GM19467 (cell line): ENCODE results near the gene PUM2.
A peak's percentile ranks its signal among the peaks of the same experiment; 100 is the strongest.
"Not testable (repeated sequence)": the region's sequence is repeated elsewhere in the genome, so short reads cannot be mapped to it uniquely, and the experiment has no call there.

Experiments used
- ATAC-seq: cut with Tn5 transposase; IDR thresholded peaks from one replicate; pipeline ENCODE4 v1.9.1; 2021; ENCODE audit warnings: mild to moderate bottlenecking, moderate library complexity; ENCODE audit not compliant: unreplicated experiment

The PUM2 gene

DNA sequence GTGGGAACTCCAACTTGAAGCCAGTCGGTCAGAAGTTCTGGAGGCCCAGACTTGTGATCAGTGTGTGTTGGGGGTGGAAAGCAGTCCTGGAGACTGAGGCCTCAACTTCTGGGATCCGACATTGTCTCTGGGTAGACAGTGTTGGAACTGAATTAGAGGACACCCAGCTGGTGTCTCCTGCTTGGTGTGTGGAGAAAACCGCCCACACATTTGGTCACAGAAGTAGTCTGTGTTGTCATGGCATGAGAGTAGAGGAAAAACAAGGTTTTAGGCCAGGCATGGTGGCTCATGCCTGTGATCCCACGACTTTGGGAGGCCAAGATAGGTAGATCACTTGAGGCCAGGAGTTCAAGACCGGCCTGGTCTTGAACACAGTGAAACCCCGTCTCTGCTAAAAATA lies 51.5 kb downstream of the PUM2 start:
- ATAC-seq = no peak

DNA sequence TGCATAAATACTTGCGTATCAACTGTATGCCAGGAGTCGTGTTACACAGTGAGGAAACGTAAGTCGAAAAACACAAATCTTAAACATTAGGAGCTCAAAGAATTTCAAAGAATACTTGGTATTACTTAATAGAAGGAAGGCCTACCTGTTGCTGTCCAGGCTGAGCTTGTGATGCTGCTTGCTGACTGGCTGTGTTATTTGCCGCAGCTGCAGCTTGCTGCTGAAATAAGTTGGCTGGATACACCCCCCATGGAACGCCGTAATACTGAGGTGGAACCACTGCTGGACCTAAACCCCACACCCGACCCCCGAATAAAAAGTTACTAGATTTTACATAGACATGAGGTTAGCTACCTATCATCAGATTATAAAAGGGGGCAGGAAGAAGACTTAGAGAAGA lies 56.4 kb downstream of the PUM2 start:
- no peak for ATAC-seq

- no peak for ATAC-seq
These were observed 57.7 kb downstream of the PUM2 start for GRCh38 chr2:20292984-20293383.

- no peak for ATAC-seq
These were observed 58.7 kb downstream of the PUM2 start for GRCh38 chr2:20291846-20292408.

GRCh38 chr2:20291106-20291564 lies 59.5 kb downstream of the PUM2 start:
- peak; percentile 66 for ATAC-seq

- ATAC-seq = no peak
These were observed 61.9 kb downstream of the PUM2 start for GRCh38 chr2:20288642-20289340.

- no peak for ATAC-seq
These were observed 67.6 kb downstream of the PUM2 start for GRCh38 chr2:20282916-20283592.

DNA sequence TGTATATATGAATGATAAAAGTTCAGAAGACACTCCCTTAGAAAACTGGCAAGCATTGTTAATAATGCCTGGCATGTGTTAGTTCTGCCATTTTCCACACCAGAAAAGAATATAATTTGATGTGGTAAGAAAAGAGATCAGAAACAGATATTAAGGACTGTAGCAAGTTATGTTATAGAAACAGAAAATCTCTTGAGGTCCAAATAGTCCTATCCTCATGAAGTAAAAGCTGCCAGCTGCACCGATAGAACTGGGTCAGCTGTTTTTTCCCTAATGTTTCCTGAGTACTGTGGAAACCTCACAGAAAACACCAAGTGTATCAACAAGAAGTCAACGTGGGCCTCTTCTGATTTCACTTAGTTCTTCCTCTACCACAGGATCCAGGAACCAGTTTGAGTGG lies 68.8 kb downstream of the PUM2 start:
- no peak for ATAC-seq

DNA sequence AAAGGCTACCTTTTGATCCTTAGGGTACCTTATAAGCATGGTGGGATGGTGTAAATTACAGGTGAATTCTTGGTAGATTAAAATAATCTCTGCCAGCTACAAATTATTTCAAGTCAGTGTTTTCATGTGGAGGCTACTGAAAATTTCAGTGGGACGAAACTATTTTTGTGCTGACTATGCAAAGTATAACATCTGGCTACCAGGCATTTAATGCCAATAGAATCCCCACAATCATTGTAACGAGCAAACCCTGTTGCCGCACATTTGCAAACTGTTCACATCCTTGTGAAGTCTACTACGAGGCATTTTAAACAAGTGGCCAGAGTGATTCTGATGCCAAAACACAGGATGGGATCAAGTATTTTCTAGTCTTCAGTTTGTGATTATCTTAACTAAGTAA lies 77.6 kb downstream of the PUM2 start:
- no peak for ATAC-seq

DNA sequence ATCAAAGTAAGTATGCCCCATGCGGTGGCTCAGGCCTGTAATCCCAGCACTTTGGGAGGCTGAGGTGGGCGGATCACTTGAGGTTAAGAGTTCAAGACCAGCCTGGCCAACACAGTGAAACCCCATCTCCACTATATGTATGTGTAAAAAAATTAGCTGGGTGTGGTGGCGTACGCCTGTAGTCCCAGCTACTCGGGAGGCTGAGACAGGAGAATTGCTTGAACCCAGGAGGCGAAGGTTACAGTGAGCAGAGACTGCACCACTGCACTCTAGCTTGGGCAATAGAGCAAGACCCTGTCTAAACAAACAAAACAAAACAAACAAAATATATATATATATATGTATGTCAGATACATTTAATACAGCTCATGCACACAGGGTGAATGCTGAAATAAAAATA lies 82.3 kb downstream of the PUM2 start:
- not testable (repeated sequence) for ATAC-seq

DNA sequence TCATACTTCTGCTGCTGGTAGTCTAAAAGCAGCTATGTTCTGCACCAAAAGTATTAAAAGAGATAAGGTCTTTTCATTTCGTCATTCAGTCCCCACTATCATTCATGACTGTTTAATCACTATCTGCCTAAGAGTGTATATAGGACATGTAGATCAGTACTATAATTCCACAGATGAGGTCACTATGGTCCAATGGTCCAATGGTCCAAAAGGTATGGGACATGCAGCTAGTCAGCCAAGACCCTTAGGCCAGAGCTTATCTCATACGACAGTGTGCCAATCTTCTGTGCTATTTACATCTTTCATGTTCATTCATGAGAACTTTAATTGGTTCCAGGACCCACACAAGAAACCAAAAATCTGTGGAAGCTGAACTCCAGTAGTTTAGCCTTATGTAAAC lies 83.1 kb downstream of the PUM2 start:
- no peak for ATAC-seq

DNA sequence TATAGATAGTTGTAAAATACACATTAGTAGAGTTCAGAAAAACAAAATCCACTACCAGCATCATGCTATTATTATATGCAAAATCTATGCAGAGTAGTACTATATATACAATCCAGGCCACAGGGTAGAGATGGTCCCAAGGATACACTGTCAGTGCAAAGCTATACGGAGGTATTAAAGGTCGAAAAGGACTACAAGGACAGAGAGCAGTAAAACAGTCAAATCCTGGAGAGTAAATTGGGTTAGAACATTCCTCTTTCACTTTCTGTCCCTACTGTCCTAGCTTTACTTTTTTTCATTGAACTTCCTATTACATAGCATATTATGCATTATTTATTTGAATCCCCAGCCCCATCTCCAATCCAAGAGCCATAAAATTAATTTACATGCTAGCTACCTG lies 86.0 kb downstream of the PUM2 start:
- no peak for ATAC-seq

- ATAC-seq = no peak
These were observed 93.2 kb downstream of the PUM2 start for GRCh38 chr2:20257411-20257810.

DNA sequence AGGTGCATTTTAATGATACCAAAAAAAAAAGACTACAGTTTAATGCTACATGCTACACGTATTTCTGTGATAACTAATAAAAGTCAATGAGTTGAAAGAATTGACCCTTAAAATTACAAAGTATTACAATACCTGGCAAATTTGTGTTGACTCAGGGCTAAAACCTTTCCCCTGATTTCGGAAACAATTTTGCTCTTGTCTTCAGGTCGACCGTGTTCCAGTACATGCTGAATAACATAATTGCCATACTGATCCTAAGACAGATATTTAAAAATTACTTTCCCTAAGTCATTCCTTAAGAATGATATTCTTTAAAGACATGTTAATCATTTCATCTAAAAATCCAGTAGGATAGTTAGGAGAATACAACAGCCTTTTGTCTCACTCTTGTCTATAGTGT lies 95.9 kb downstream of the PUM2 start:
- no peak for ATAC-seq

DNA sequence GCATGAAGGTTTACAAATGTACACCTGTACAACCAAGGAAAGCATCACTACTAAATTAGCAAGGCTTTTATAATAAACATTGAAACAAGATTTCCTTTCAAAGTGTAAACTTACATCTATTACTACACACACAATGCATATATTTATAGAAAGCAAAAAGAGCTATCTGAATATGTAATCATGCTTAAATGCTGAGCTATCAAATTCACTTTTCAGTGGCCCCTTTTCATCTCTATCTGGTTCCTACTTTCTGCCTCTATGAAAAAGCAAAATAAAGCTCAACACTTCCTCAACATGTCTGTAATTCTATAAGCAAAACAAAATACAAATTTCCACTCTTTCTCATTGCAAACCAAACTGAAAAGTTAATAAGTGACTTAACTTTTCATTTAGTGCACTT lies 100.2 kb downstream of the PUM2 start:
- ATAC-seq = no peak

- ATAC-seq = no peak
These were observed 101.5 kb downstream of the PUM2 start for GRCh38 chr2:20249170-20249569.

GRCh38 chr2:20247084-20247483 lies 103.6 kb downstream of the PUM2 start:
- no peak for ATAC-seq

- ATAC-seq = not testable (repeated sequence)
These were observed 107.0 kb downstream of the PUM2 start for GRCh38 chr2:20243637-20244036.

DNA sequence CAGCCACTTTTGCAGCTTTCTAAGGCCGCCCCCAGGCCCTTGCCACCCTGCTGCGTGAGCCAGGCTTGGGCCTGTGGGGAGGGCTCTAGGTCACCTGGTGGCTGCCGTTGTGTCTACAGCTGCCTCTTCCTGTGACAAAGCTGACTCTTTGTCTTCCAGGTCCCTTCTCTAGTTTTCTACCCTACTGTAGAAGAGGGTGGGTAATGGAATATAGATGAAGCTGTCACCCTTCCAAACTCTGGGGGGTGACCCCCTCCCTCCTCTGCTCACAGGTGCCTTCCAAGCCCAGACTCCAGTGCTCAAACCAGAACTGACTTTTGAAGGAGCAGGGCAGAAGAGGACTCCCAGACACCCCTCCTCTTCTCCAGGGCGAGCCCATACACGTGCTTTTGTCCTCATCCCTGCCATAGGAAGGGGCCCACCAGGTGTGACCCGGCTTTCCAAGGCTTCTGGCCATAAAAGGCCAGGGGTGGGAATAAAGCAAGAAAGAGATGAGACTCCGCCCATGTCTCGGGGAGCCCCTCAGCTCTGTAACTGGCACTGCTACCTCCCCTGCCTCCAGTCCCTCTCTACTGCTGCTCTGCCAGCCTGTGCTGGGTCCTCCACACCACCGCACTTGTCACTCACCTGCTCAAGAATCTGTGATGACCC lies 107.8 kb downstream of the PUM2 start:
- no peak for ATAC-seq

GRCh38 chr2:20241973-20242726 lies 108.5 kb downstream of the PUM2 start:
- ATAC-seq = no peak

DNA sequence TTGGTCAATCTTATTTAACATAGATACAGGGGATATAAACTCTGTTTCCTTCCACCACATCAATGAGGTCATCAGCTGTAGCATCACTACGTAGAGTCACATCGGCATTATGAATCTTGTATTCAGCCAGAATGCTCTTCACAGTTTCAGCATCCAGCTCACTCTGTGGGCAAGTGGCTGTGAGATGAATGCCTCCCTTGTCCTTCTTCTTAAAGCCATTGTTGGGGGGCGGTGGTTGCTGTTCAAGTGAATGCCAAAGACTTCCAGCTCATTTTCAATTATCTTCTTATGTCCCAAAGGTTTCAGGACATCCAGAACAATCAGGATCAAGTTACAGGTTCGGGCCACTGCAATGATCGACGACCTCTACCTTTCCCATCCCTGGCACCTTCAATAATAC lies 110.4 kb downstream of the PUM2 start:
- ATAC-seq = not testable (repeated sequence)
